HCT116 (cell line): ENCODE measurements around the gene PAX7. TPM values are rescaled to one million over a fixed set of nuclear protein-coding genes. Genes with fewer than 3 reads are reported as not detected.

Source experiments
- ATAC-seq: fragments of 200-7000 bp; cut with Tn5 transposase; 2 replicates; pipeline ENCODE4 v1.9.1; 2020; ENCODE audit warnings: mild to moderate bottlenecking, moderate library complexity
- BruUV-seq: library from RNA; stranded (reverse); fragments of 400-500 nt; replicated peaks from 2 replicates; lab custom pipeline; 2021; lab: Mats Ljungman, UMichigan
- CTCF ChIA-PET: fragments of 300-600 bp; sonication (Branson Sonifier 250); formaldehyde crosslinking; loops from one replicate; lab custom pipeline; 2021; ENCODE audit warnings: antibody characterized with exemption; lab: Charles Lee
- POLR2A ChIA-PET: fragments of 300-600, 350-600 bp; sonication (Branson Sonifier 250); formaldehyde crosslinking; loops from one replicate; lab custom pipeline; 2021; ENCODE audit warnings: antibody characterized with exemption; lab: Charles Lee
- RAD21 ChIA-PET, 2 experiments: fragments of 300-600 bp; sonication (Branson Sonifier 250); formaldehyde crosslinking; loops; one replicate each; lab custom pipeline; 2023; ENCODE audit warnings: low total read pairs in 2 of 2; ENCODE audit not compliant: uncharacterized antibody in 2 of 2, unreplicated experiment in 2 of 2, low non-redundant PET in 1 of 2; lab: Charles Lee
- DNase-seq: peaks from one replicate; pipeline ENCODE4 v3.0.0-alpha.2; 2010; ENCODE audit warnings: low read depth, low spot score
- H2AFZ ChIP-seq: fragments of 200-600 bp; shearing (Covaris generic), sonication (generic); 2 replicates; pipeline ENCODE4 v1.6.1; 2017; ENCODE audit warnings: low read depth, mixed run types, mixed read lengths, antibody characterized with exemption, low read length; ENCODE audit not compliant: poor library complexity, severe bottlenecking
- H3K27ac ChIP-seq: 2 replicates; pipeline ENCODE4 v1.5.1; 2012; ENCODE audit warnings: low read depth, low read length
- H3K27me3 ChIP-seq: fragments of 200-600 bp; sonication (generic); 2 replicates; pipeline ENCODE4 v1.6.1; 2016; ENCODE audit warnings: mixed run types, low read length, mixed read lengths; ENCODE audit not compliant: insufficient read depth
- H3K36me3 ChIP-seq, 2 experiments: fragments of 200-500 bp in 1 of 2; fragments of 200-600 bp in 1 of 2; sonication (Bioruptor generic) in 1 of 2; sonication (generic) in 1 of 2; 2 replicates each; pipeline versions ENCODE4 v1.5.1 to v1.6.1; 2014 to 2016; ENCODE audit warnings: low read length in 2 of 2, inconsistent platforms in 1 of 2, mixed read lengths in 1 of 2, mixed run types in 1 of 2; ENCODE audit not compliant: insufficient read depth in 2 of 2, control insufficient read depth in 1 of 2
- H3K4me1 ChIP-seq, 2 experiments: fragments of 200-600 bp in 1 of 2; sonication (generic) in 1 of 2; 2 replicates each; pipeline versions ENCODE4 v1.5.1 to v1.6.1; 2012 to 2017; ENCODE audit warnings: low read length in 2 of 2, inconsistent platforms in 1 of 2, mild to moderate bottlenecking in 1 of 2, mixed read lengths in 1 of 2, mixed run types in 1 of 2, moderate library complexity in 1 of 2; ENCODE audit not compliant: insufficient read depth in 2 of 2, control insufficient read depth in 1 of 2
- H3K4me2 ChIP-seq: fragments of 200-600 bp; sonication (generic); 2 replicates; pipeline ENCODE4 v1.6.1; 2017; ENCODE audit warnings: mixed run types, low read length, mixed read lengths
- H3K4me3 ChIP-seq, 2 experiments: fragments of 200-600 bp in 1 of 2; sonication (generic) in 1 of 2; replicated peaks in 1 of 2; 2 replicates each; pipeline ENCODE4 v1.5.1; 2011 to 2016; ENCODE audit warnings: low read length in 2 of 2, control low read depth in 1 of 2, low read depth in 1 of 2, mild to moderate bottlenecking in 1 of 2, mixed read lengths in 1 of 2, mixed run types in 1 of 2
- H3K79me2 ChIP-seq: fragments of 200-600 bp; sonication (generic); 2 replicates; pipeline ENCODE4 v1.6.1; 2017; ENCODE audit warnings: mild to moderate bottlenecking, mixed run types, low read length, moderate library complexity, mixed read lengths; ENCODE audit not compliant: insufficient read depth
- H3K9ac ChIP-seq: fragments of 200-600 bp; sonication (generic); 2 replicates; pipeline ENCODE4 v1.6.1; 2016; ENCODE audit warnings: low read length, mixed read lengths
- H3K9me2 ChIP-seq: fragments of 200-600 bp; sonication (generic), shearing (Covaris generic); 2 replicates; pipeline ENCODE4 v1.6.1; 2017; ENCODE audit warnings: mixed run types, mild to moderate bottlenecking, moderate library complexity; ENCODE audit not compliant: insufficient read depth
- H3K9me3 ChIP-seq, 2 experiments: fragments of 200-500 bp in 1 of 2; fragments of 200-600 bp in 1 of 2; sonication (Bioruptor generic) in 1 of 2; sonication (generic) in 1 of 2; 2 replicates each; pipeline ENCODE4 v1.6.1; 2014 to 2017; ENCODE audit warnings: low read length in 2 of 2, mixed read lengths in 2 of 2, inconsistent platforms in 1 of 2, low read depth in 1 of 2, mild to moderate bottlenecking in 1 of 2, mixed run types in 1 of 2, moderate library complexity in 1 of 2; ENCODE audit not compliant: control insufficient read depth in 1 of 2, insufficient read depth in 1 of 2
- H4K20me1 ChIP-seq: fragments of 200-600 bp; sonication (generic), shearing (Covaris generic); 2 replicates; pipeline ENCODE4 v1.6.1; 2017; ENCODE audit warnings: mixed run types, mild to moderate bottlenecking, moderate library complexity; ENCODE audit not compliant: insufficient read depth
- CBX3 ChIP-seq: IDR thresholded peaks from 2 replicates; pipeline ENCODE4 v1.6.1; 2012; ENCODE audit warnings: low read depth
- CEBPB ChIP-seq: IDR thresholded peaks from 2 replicates; pipeline ENCODE4 v1.6.1; 2012; ENCODE audit warnings: low read depth
- EGR1 ChIP-seq: IDR thresholded peaks from 2 replicates; pipeline ENCODE4 v1.6.1; 2012; ENCODE audit warnings: low read depth
- EZH2 ChIP-seq: fragments of 200-600 bp; sonication (generic); IDR thresholded peaks from 2 replicates; pipeline ENCODE4 v1.6.1; 2017; ENCODE audit warnings: antibody characterized with exemption, mixed run types
- FOSL1 ChIP-seq: IDR thresholded peaks from 2 replicates; pipeline ENCODE4 v1.6.1; 2012; ENCODE audit warnings: low read depth
- JUND ChIP-seq: IDR thresholded peaks from 2 replicates; pipeline ENCODE4 v1.6.1; 2012
- POLR2A ChIP-seq: IDR thresholded peaks from 2 replicates; pipeline ENCODE4 v1.7.0; 2011; ENCODE audit warnings: borderline replicate concordance; ENCODE audit not compliant: insufficient read depth, insufficient read length; ENCODE audit errors: extremely low read depth
- POLR2AphosphoS5 ChIP-seq: IDR thresholded peaks from 2 replicates; pipeline ENCODE4 v1.6.1; 2011; ENCODE audit warnings: mild to moderate bottlenecking, low read depth, low read length, moderate library complexity
- RAD21 ChIP-seq: IDR thresholded peaks from 2 replicates; pipeline ENCODE4 v1.6.1; 2012; ENCODE audit warnings: low read depth, mild to moderate bottlenecking
- TCF7L2 ChIP-seq: IDR thresholded peaks from 2 replicates; pipeline ENCODE4 v1.7.0; 2011; ENCODE audit warnings: borderline replicate concordance, inconsistent platforms; ENCODE audit not compliant: insufficient read depth, insufficient read length; ENCODE audit errors: extremely low read depth
- ZFX ChIP-seq: fragments of 450-650 bp; IDR thresholded peaks from 2 replicates; pipeline ENCODE4 v1.6.1; 2017
- ZNF274 ChIP-seq: fragments of 200-500 bp; sonication (Bioruptor generic); IDR thresholded peaks from 2 replicates; pipeline ENCODE4 v1.6.1; 2014; ENCODE audit warnings: mild to moderate bottlenecking, low read depth, low read length, inconsistent platforms
- intact Hi-C: fragments of 100-400 bp; cut with micrococcal nuclease; formaldehyde crosslinking; loops from 2 replicates; pipeline ENCODE4 v1.10.0; 2022
- total RNA-seq: library from RNA; stranded (reverse); gene quantifications from one replicate; pipeline ENCODE4 v1.2.1, GENCODE V29; 2021; ENCODE audit not compliant: unreplicated experiment
- TF ChIP-seq, protein P1 (sequence below): IDR thresholded peaks from 2 replicates; pipeline ENCODE4 v1.6.1; 2012
- TF ChIP-seq, protein P2 (sequence below): IDR thresholded peaks from 2 replicates; pipeline ENCODE4 v1.6.1; 2011; ENCODE audit warnings: mild to moderate bottlenecking, low read length, moderate library complexity; ENCODE audit not compliant: insufficient replicate concordance; ENCODE audit errors: extremely low read depth
- TF ChIP-seq, protein P3 (sequence below): IDR thresholded peaks from 2 replicates; pipeline ENCODE4 v1.6.1; 2012; ENCODE audit warnings: low read depth

The PAX7 gene
- total RNA-seq, 1 experiment from 2014 or later, result not detected

DNA sequence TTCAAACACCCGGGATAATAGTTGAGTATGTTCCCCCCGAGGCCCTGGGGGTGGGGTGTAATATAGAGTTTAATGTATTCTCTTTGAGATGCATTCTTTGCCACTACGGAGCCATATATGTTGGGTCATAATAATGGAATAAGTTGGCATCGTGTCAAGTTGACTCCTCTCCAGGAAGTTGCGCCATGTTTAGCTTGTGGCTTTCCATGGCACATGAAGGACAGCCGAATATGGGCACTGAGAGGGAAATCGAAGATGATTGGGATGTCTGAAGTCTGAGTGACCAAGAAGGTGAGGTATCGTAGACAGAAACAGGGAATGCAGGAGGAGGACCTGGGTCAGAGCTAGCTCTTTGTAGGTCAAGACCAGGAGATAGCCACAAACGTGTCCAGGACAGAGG is 92.6 kb downstream of the PAX7 start:
- Histone ChIP-seq H3K9me2 (no peaks in the 10 kb centered on the region), H3K36me3 (no peaks in the 10 kb centered on the region), H4K20me1 (no peaks in the 10 kb centered on the region), H3K27ac (no peak overlapping the region), H3K9me3 (no peaks in the 10 kb centered on the region), H3K79me2 (no peaks in the 10 kb centered on the region), H3K27me3 (peaks cover 13% of the 10 kb centered on the region; the same call in 1 of the 2 replicates), H3K9ac (no peak overlapping the region), H3K4me3 (no peak overlapping the region), H2AFZ (no peak overlapping the region), H3K4me2 (no peak overlapping the region), H3K4me1 (no peaks in the 10 kb centered on the region)
- CTCF ChIA-PET, result no interaction called here
- RAD21 ChIA-PET, result no interaction called here
- no TSS peak for BruUV-seq
- POLR2A ChIA-PET, result no interaction called here
- intact Hi-C loops, result no loop called here
- no peak for DNase-seq
- TF ChIP-seq EGR1 (no peak), ZNF274 (no peak), FOSL1 (no peak), ZFX (no peak), TCF7L2 (no peak), POLR2A (no peak), CBX3 (no peak), POLR2AphosphoS5 (no peak), EZH2 (no peak), JUND (no peak), CEBPB (no peak), RAD21 (no peak)
- TF ChIP-seq, protein P1, sequence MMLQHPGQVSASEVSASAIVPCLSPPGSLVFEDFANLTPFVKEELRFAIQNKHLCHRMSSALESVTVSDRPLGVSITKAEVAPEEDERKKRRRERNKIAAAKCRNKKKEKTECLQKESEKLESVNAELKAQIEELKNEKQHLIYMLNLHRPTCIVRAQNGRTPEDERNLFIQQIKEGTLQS, result no peak
- TF ChIP-seq, protein P2, sequence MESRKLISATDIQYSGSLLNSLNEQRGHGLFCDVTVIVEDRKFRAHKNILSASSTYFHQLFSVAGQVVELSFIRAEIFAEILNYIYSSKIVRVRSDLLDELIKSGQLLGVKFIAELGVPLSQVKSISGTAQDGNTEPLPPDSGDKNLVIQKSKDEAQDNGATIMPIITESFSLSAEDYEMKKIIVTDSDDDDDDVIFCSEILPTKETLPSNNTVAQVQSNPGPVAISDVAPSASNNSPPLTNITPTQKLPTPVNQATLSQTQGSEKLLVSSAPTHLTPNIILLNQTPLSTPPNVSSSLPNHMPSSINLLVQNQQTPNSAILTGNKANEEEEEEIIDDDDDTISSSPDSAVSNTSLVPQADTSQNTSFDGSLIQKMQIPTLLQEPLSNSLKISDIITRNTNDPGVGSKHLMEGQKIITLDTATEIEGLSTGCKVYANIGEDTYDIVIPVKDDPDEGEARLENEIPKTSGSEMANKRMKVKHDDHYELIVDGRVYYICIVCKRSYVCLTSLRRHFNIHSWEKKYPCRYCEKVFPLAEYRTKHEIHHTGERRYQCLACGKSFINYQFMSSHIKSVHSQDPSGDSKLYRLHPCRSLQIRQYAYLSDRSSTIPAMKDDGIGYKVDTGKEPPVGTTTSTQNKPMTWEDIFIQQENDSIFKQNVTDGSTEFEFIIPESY, result no peak
- TF ChIP-seq, protein P3, sequence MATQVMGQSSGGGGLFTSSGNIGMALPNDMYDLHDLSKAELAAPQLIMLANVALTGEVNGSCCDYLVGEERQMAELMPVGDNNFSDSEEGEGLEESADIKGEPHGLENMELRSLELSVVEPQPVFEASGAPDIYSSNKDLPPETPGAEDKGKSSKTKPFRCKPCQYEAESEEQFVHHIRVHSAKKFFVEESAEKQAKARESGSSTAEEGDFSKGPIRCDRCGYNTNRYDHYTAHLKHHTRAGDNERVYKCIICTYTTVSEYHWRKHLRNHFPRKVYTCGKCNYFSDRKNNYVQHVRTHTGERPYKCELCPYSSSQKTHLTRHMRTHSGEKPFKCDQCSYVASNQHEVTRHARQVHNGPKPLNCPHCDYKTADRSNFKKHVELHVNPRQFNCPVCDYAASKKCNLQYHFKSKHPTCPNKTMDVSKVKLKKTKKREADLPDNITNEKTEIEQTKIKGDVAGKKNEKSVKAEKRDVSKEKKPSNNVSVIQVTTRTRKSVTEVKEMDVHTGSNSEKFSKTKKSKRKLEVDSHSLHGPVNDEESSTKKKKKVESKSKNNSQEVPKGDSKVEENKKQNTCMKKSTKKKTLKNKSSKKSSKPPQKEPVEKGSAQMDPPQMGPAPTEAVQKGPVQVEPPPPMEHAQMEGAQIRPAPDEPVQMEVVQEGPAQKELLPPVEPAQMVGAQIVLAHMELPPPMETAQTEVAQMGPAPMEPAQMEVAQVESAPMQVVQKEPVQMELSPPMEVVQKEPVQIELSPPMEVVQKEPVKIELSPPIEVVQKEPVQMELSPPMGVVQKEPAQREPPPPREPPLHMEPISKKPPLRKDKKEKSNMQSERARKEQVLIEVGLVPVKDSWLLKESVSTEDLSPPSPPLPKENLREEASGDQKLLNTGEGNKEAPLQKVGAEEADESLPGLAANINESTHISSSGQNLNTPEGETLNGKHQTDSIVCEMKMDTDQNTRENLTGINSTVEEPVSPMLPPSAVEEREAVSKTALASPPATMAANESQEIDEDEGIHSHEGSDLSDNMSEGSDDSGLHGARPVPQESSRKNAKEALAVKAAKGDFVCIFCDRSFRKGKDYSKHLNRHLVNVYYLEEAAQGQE, result no peak
- ATAC-seq, result no peak
